OCI-LY7 (cell line): Measurements from ENCODE around the gene GSDME. TPM values are rescaled to one million over a fixed set of nuclear protein-coding genes. Genes with fewer than 3 reads are reported as not detected.

Experiments used
- BruUV-seq: library from RNA; stranded (reverse); fragments of 400-500 nt; replicated peaks from 2 replicates; lab custom pipeline; 2021; lab: Mats Ljungman, UMichigan
- CTCF ChIA-PET: fragments of 300-600 bp; sonication (Branson Sonifier 250); formaldehyde crosslinking; loops from one replicate; lab custom pipeline; 2022; ENCODE audit warnings: antibody characterized with exemption; ENCODE audit not compliant: unreplicated experiment; lab: Charles Lee
- POLR2A ChIA-PET: fragments of 300-600 bp; sonication (Branson Sonifier 250); formaldehyde crosslinking; loops from one replicate; lab custom pipeline; 2022; ENCODE audit warnings: antibody characterized with exemption; lab: Charles Lee
- DNase-seq: peaks from one replicate; pipeline ENCODE4 v3.0.0-alpha.2; 2015; ENCODE audit warnings: low spot score
- H2AFZ ChIP-seq: fragments of 200-600 bp; sonication (generic), shearing (Covaris generic); 2 replicates; pipeline ENCODE4 v1.6.1; 2014; ENCODE audit warnings: mild to moderate bottlenecking, antibody characterized with exemption, low read length, moderate library complexity
- H3K27ac ChIP-seq: fragments of 200-600 bp; sonication (generic); 2 replicates; pipeline ENCODE4 v1.5.1; 2014; ENCODE audit warnings: mixed run types, low read depth, mild to moderate bottlenecking, moderate library complexity, low read length, inconsistent platforms; ENCODE audit not compliant: poor library complexity, severe bottlenecking
- H3K36me3 ChIP-seq: fragments of 200-600 bp; sonication (generic); 2 replicates; pipeline ENCODE4 v1.6.1; 2014; ENCODE audit warnings: mild to moderate bottlenecking, antibody characterized with exemption, low read length, moderate library complexity, mixed read lengths; ENCODE audit not compliant: insufficient read depth
- H3K4me1 ChIP-seq: fragments of 200-600 bp; sonication (generic); 2 replicates; pipeline ENCODE4 v1.5.1; 2014; ENCODE audit warnings: mild to moderate bottlenecking, low read length; ENCODE audit not compliant: insufficient read depth, poor library complexity, severe bottlenecking
- H3K4me2 ChIP-seq: fragments of 200-600 bp; sonication (generic); 2 replicates; pipeline ENCODE4 v1.6.1; 2014; ENCODE audit warnings: mild to moderate bottlenecking, low read length
- H3K4me3 ChIP-seq: fragments of 200-600 bp; sonication (generic); 2 replicates; pipeline ENCODE4 v1.5.1; 2014; ENCODE audit warnings: mild to moderate bottlenecking, low read depth, low read length; ENCODE audit not compliant: poor library complexity, severe bottlenecking
- H3K79me2 ChIP-seq: fragments of 200-600 bp; sonication (generic); 2 replicates; pipeline ENCODE4 v1.6.1; 2016; ENCODE audit warnings: low read depth, mild to moderate bottlenecking, low read length, moderate library complexity, mixed read lengths; ENCODE audit not compliant: insufficient read depth
- H3K9me2 ChIP-seq: fragments of 200-600 bp; sonication (generic); 2 replicates; pipeline ENCODE4 v1.6.1; 2016; ENCODE audit warnings: mild to moderate bottlenecking, low read length, mixed read lengths; ENCODE audit not compliant: insufficient read depth
- H3K9me3 ChIP-seq: fragments of 200-600 bp; sonication (generic); 2 replicates; pipeline ENCODE4 v1.6.1; 2014; ENCODE audit warnings: mild to moderate bottlenecking, mixed run types, low read length, mixed read lengths
- H4K20me1 ChIP-seq: fragments of 200-600 bp; sonication (generic); 2 replicates; pipeline ENCODE4 v1.6.1; 2014; ENCODE audit warnings: mild to moderate bottlenecking, antibody characterized with exemption, low read length, moderate library complexity, mixed read lengths; ENCODE audit not compliant: insufficient read depth
- EZH2phosphoT487 ChIP-seq: fragments of 200-600 bp; sonication (generic); IDR thresholded peaks from 2 replicates; pipeline ENCODE4 v1.6.1; 2018; ENCODE audit warnings: low read depth, borderline replicate concordance, mild to moderate bottlenecking, mixed run types, antibody characterized with exemption, low read length, moderate library complexity, mixed read lengths
- intact Hi-C: fragments of 100-400 bp; cut with micrococcal nuclease; formaldehyde crosslinking; loops from one replicate; pipeline ENCODE4 v1.10.0; 2022; ENCODE audit not compliant: unreplicated experiment
- total RNA-seq, 2 experiments: library from RNA; depleted of rRNA in 1 of 2; stranded (reverse); fragments of >200 nt in 1 of 2; shearing (Covaris generic) in 1 of 2; gene quantifications; 2 replicates each; pipeline ENCODE4 v1.2.3, GENCODE V29; 2014 to 2022
- TF ChIP-seq, protein P1 (sequence below): fragments of 200-600 bp; sonication (generic); conservative IDR thresholded peaks from 2 replicates; pipeline ENCODE4 v1.5.1; 2014; ENCODE audit warnings: mild to moderate bottlenecking, antibody characterized with exemption, low read length, moderate library complexity, mixed read lengths

Gene GSDME
- total RNA-seq, 2 experiments from 2014 or later: 33.0 to 41.7 TPM

- H2AFZ ChIP-seq: no peak overlapping the region
- intact Hi-C loops: no loop called here
- TF ChIP-seq, protein P1, sequence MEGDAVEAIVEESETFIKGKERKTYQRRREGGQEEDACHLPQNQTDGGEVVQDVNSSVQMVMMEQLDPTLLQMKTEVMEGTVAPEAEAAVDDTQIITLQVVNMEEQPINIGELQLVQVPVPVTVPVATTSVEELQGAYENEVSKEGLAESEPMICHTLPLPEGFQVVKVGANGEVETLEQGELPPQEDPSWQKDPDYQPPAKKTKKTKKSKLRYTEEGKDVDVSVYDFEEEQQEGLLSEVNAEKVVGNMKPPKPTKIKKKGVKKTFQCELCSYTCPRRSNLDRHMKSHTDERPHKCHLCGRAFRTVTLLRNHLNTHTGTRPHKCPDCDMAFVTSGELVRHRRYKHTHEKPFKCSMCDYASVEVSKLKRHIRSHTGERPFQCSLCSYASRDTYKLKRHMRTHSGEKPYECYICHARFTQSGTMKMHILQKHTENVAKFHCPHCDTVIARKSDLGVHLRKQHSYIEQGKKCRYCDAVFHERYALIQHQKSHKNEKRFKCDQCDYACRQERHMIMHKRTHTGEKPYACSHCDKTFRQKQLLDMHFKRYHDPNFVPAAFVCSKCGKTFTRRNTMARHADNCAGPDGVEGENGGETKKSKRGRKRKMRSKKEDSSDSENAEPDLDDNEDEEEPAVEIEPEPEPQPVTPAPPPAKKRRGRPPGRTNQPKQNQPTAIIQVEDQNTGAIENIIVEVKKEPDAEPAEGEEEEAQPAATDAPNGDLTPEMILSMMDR: no peak
- no peak for TF ChIP-seq EZH2phosphoT487
- no peaks in the 10 kb centered on the region for H3K36me3 ChIP-seq
- H3K9me2 ChIP-seq: no peaks in the 10 kb centered on the region
- BruUV-seq: no TSS peak
- no peak for DNase-seq
- no peaks in the 10 kb centered on the region for H3K9me3 ChIP-seq
- peaks cover 11% of the 10 kb centered on the region for H3K4me1 ChIP-seq
- H3K4me3 ChIP-seq: no peak overlapping the region
- no peaks in the 10 kb centered on the region for H3K79me2 ChIP-seq
- ChIA-PET CTCF (interaction anchor here (1.0 kb wide), 1 partner anchor 9 kb away, joined by 3 read pairs; no protein-coding TSS in a partner anchor), POLR2A (interaction anchor here (0.7 to 2.1 kb wide), 5 partner anchors 10 to 24 kb away, joined by 3 to 6 read pairs (median 3); no protein-coding TSS in a partner anchor)
- H3K27ac ChIP-seq: no peak overlapping the region
- H4K20me1 ChIP-seq: no peaks in the 10 kb centered on the region
- no peak overlapping the region for H3K4me2 ChIP-seq
Observed at GRCh38 chr7:24697416-24697815, 59.8 kb downstream of the GSDME start.

GRCh38 chr7:24692592-24692991 lies 64.7 kb downstream of the GSDME start:
- ChIA-PET CTCF (no interaction called here), POLR2A (interaction anchor here (1.5 kb wide), 1 partner anchor 10 kb away, joined by 3 read pairs; no protein-coding TSS in a partner anchor)
- peaks cover 2% of the 10 kb centered on the region for H3K4me1 ChIP-seq
- H4K20me1 ChIP-seq: no peaks in the 10 kb centered on the region
- no peak overlapping the region for H3K4me2 ChIP-seq
- no peaks in the 10 kb centered on the region for H3K9me2 ChIP-seq
- H3K79me2 ChIP-seq: no peaks in the 10 kb centered on the region
- no TSS peak for BruUV-seq
- H3K9me3 ChIP-seq: no peaks in the 10 kb centered on the region
- H3K36me3 ChIP-seq: peaks cover 24% of the 10 kb centered on the region
- no peak for DNase-seq
- intact Hi-C loops: no loop called here
- H3K27ac ChIP-seq: no peak overlapping the region
- TF ChIP-seq, protein P1: no peak
- no peak for TF ChIP-seq EZH2phosphoT487
- H2AFZ ChIP-seq: no peak overlapping the region
- H3K4me3 ChIP-seq: no peak overlapping the region

- Histone ChIP-seq H3K9me3 (no peaks in the 10 kb centered on the region), H2AFZ (no peak overlapping the region), H4K20me1 (no peaks in the 10 kb centered on the region), H3K9me2 (no peaks in the 10 kb centered on the region), H3K4me1 (no peaks in the 10 kb centered on the region), H3K36me3 (peaks cover 41% of the 10 kb centered on the region), H3K4me2 (no peak overlapping the region), H3K27ac (no peak overlapping the region), H3K79me2 (no peaks in the 10 kb centered on the region), H3K4me3 (no peak overlapping the region)
- TF ChIP-seq, protein P1: no peak
- TF ChIP-seq EZH2phosphoT487: no peak
- ChIA-PET POLR2A (interaction anchor here (0.6 to 1.0 kb wide), 2 partner anchors 18 to 127 kb away, joined by 3 read pairs; no protein-coding TSS in a partner anchor), CTCF (no interaction called here)
- intact Hi-C loops: no loop called here
- no TSS peak for BruUV-seq
- no peak for DNase-seq
Observed at GRCh38 chr7:24690251-24690650, 67.0 kb downstream of the GSDME start.
